ENCODE measurements around the gene PEX5.

PEX5 gene

GRCh38 chr12:7143564-7143963 is 45.9 kb upstream of the PEX5 start:
- no peaks in the 10 kb centered on the region for H3K27me3 ChIP-seq (ENCODE audit: insufficient read depth, poor library complexity, severe bottlenecking)
- no peaks in the 10 kb centered on the region for H3K9me3 ChIP-seq (ENCODE audit: severe bottlenecking)
- no peaks in the 10 kb centered on the region for H3K4me1 ChIP-seq (ENCODE audit: insufficient read depth, poor library complexity, severe bottlenecking)
- DNase-seq (ENCODE audit: low spot score), result no peak
- H3K4me3 ChIP-seq (ENCODE audit: severe bottlenecking), result no peak overlapping the region
- no peak for TF ChIP-seq CTCF (IDR thresholded peaks at IDR 0.05; ENCODE audit: poor library complexity, severe bottlenecking)
- ATAC-seq (ENCODE audit: low read depth), result no peak
- H3K27ac ChIP-seq (ENCODE audit: poor library complexity, severe bottlenecking), result no peak overlapping the region
- no peaks in the 10 kb centered on the region for H3K36me3 ChIP-seq (ENCODE audit: low read depth)

- Histone ChIP-seq H3K27ac (ENCODE audit: poor library complexity, severe bottlenecking) (no peak overlapping the region), H3K4me1 (ENCODE audit: insufficient read depth, poor library complexity, severe bottlenecking) (no peaks in the 10 kb centered on the region), H3K9me3 (ENCODE audit: severe bottlenecking) (no peaks in the 10 kb centered on the region), H3K36me3 (ENCODE audit: low read depth) (no peaks in the 10 kb centered on the region), H3K4me3 (ENCODE audit: severe bottlenecking) (no peak overlapping the region), H3K27me3 (ENCODE audit: insufficient read depth, poor library complexity, severe bottlenecking) (no peaks in the 10 kb centered on the region)
- DNase-seq (ENCODE audit: low spot score) (no peak), ATAC-seq (ENCODE audit: low read depth) (no peak)
- peak; percentile 51 for TF ChIP-seq CTCF (IDR thresholded peaks at IDR 0.05; ENCODE audit: poor library complexity, severe bottlenecking)
Measured at GRCh38 chr12:7144414-7145120, 44.9 kb upstream of the PEX5 start.

- Histone ChIP-seq H3K4me3 (ENCODE audit: severe bottlenecking) (no peak overlapping the region), H3K36me3 (ENCODE audit: low read depth) (no peaks in the 10 kb centered on the region), H3K4me1 (ENCODE audit: insufficient read depth, poor library complexity, severe bottlenecking) (no peaks in the 10 kb centered on the region), H3K27me3 (ENCODE audit: insufficient read depth, poor library complexity, severe bottlenecking) (no peaks in the 10 kb centered on the region), H3K27ac (ENCODE audit: poor library complexity, severe bottlenecking) (no peak overlapping the region), H3K9me3 (ENCODE audit: severe bottlenecking) (no peaks in the 10 kb centered on the region)
- DNase-seq (ENCODE audit: low spot score) (no peak), ATAC-seq (ENCODE audit: low read depth) (no peak)
- no peak for TF ChIP-seq CTCF (IDR thresholded peaks at IDR 0.05; ENCODE audit: poor library complexity, severe bottlenecking)
Measured at GRCh38 chr12:7145671-7146070, 43.8 kb upstream of the PEX5 start.

- no peak for TF ChIP-seq CTCF (IDR thresholded peaks at IDR 0.05; ENCODE audit: poor library complexity, severe bottlenecking)
- no peak for DNase-seq (ENCODE audit: low spot score)
- Histone ChIP-seq H3K4me1 (ENCODE audit: insufficient read depth, poor library complexity, severe bottlenecking) (no peaks in the 10 kb centered on the region), H3K27me3 (ENCODE audit: insufficient read depth, poor library complexity, severe bottlenecking) (no peaks in the 10 kb centered on the region), H3K4me3 (ENCODE audit: severe bottlenecking) (no peak overlapping the region), H3K9me3 (ENCODE audit: severe bottlenecking) (no peaks in the 10 kb centered on the region), H3K27ac (ENCODE audit: poor library complexity, severe bottlenecking) (no peak overlapping the region), H3K36me3 (ENCODE audit: low read depth) (no peaks in the 10 kb centered on the region)
- no peak for ATAC-seq (ENCODE audit: low read depth)
Measured at GRCh38 chr12:7146228-7146627, 43.3 kb upstream of the PEX5 start.

- no peaks in the 10 kb centered on the region for H3K27me3 ChIP-seq (ENCODE audit: insufficient read depth, poor library complexity, severe bottlenecking)
- TF ChIP-seq CTCF (IDR thresholded peaks at IDR 0.05; ENCODE audit: poor library complexity, severe bottlenecking), result no peak
- H3K4me1 ChIP-seq (ENCODE audit: insufficient read depth, poor library complexity, severe bottlenecking), result no peaks in the 10 kb centered on the region
- H3K36me3 ChIP-seq (ENCODE audit: low read depth), result no peaks in the 10 kb centered on the region
- H3K4me3 ChIP-seq (ENCODE audit: severe bottlenecking), result no peak overlapping the region
- no peak overlapping the region for H3K27ac ChIP-seq (ENCODE audit: poor library complexity, severe bottlenecking)
- ATAC-seq (ENCODE audit: low read depth), result no peak
- H3K9me3 ChIP-seq (ENCODE audit: severe bottlenecking), result no peaks in the 10 kb centered on the region
- no peak for DNase-seq (ENCODE audit: low spot score)
Measured at GRCh38 chr12:7146906-7147305, 42.6 kb upstream of the PEX5 start.
